SK-N-SH (cell line): ENCODE results near the gene PLTP. TPM values are rescaled to one million over a fixed set of nuclear protein-coding genes. Genes with fewer than 3 reads are reported as not detected.

Experiments
- CTCF ChIA-PET: fragments of 300-600, 350-600 bp; formaldehyde crosslinking; extraction: SDS; loops from one replicate; lab custom pipeline; 2021; lab: Yijun Ruan, JAX
- POLR2A ChIA-PET: fragments of 350-600 bp; sonication (Branson Sonifier 250); formaldehyde crosslinking; extraction: SDS; loops from one replicate; lab custom pipeline; 2020; ENCODE audit warnings: antibody characterized with exemption, inconsistent platforms; lab: Yijun Ruan, JAX
- DNase-seq: peaks from one replicate; pipeline ENCODE4 v3.0.0; 2012
- H2AFZ ChIP-seq: fragments of 200-600 bp; sonication (generic); 2 replicates; pipeline ENCODE4 v1.8.1; 2016; ENCODE audit warnings: antibody characterized with exemption, mild to moderate bottlenecking, low read depth
- H3F3A ChIP-seq: fragments of 200-600 bp; sonication (generic); replicated peaks from 2 replicates; pipeline ENCODE3; 2016; ENCODE audit warnings: antibody characterized with exemption, mild to moderate bottlenecking; ENCODE audit not compliant: insufficient read depth
- H3K27ac ChIP-seq, 2 experiments: fragments of 200-500 bp in 1 of 2; fragments of 200-600 bp in 1 of 2; sonication (Bioruptor generic) in 1 of 2; sonication (generic), shearing (Covaris generic) in 1 of 2; 2 replicates each; pipeline versions ENCODE4 v1.5.1 to v1.6.1; 2014 to 2016; ENCODE audit warnings: low read depth in 2 of 2, inconsistent platforms in 1 of 2, low read length in 1 of 2, mild to moderate bottlenecking in 1 of 2, mixed read lengths in 1 of 2
- H3K27me3 ChIP-seq: fragments of 200-600 bp; sonication (generic), shearing (Covaris generic); 2 replicates; pipeline ENCODE4 v1.6.1; 2016; ENCODE audit warnings: mixed run types; ENCODE audit not compliant: insufficient read depth
- H3K36me3 ChIP-seq, 2 experiments: fragments of 200-500 bp in 1 of 2; fragments of 200-600 bp in 1 of 2; sonication (Bioruptor generic) in 1 of 2; sonication (generic) in 1 of 2; replicated peaks in 1 of 2; 2 replicates each; pipeline versions ENCODE3 to v1.5.1; 2014 to 2016; ENCODE audit warnings: low read length in 1 of 2, mild to moderate bottlenecking in 1 of 2; ENCODE audit not compliant: insufficient read depth in 2 of 2, control insufficient read depth in 1 of 2
- H3K4me1 ChIP-seq, 2 experiments: fragments of 200-500 bp in 1 of 2; fragments of 200-600 bp in 1 of 2; sonication (Bioruptor generic) in 1 of 2; sonication (generic), shearing (Covaris generic) in 1 of 2; 2 replicates each; pipeline versions ENCODE4 v1.5.1 to v1.6.1; 2014 to 2016; ENCODE audit warnings: low read depth in 1 of 2, low read length in 1 of 2, mixed run types in 1 of 2; ENCODE audit not compliant: insufficient read depth in 2 of 2, control insufficient read depth in 1 of 2
- H3K4me2 ChIP-seq: fragments of 200-600 bp; sonication (generic), shearing (Covaris generic); 2 replicates; pipeline ENCODE4 v1.6.1; 2017; ENCODE audit warnings: mixed run types
- H3K4me3 ChIP-seq, 2 experiments: fragments of 200-500 bp in 1 of 2; fragments of 200-600 bp in 1 of 2; sonication (Bioruptor generic) in 1 of 2; sonication (generic), shearing (Covaris generic) in 1 of 2; 2 replicates each; pipeline versions ENCODE4 v1.5.1 to v1.8.1; 2014 to 2016; ENCODE audit warnings: low read depth in 2 of 2, inconsistent platforms in 1 of 2, low read length in 1 of 2, mild to moderate bottlenecking in 1 of 2, mixed read lengths in 1 of 2, moderate library complexity in 1 of 2
- H3K79me2 ChIP-seq: fragments of 200-600 bp; sonication (generic); 2 replicates; pipeline ENCODE4 v1.8.1; 2017; ENCODE audit warnings: mild to moderate bottlenecking; ENCODE audit not compliant: insufficient read depth
- H3K9ac ChIP-seq: fragments of 200-600 bp; sonication (generic); 2 replicates; pipeline ENCODE4 v1.6.1; 2017; ENCODE audit warnings: mixed run types
- H3K9me2 ChIP-seq: fragments of 200-600 bp; sonication (generic); 2 replicates; pipeline ENCODE4 v1.6.1; 2017; ENCODE audit warnings: mixed run types
- H3K9me3 ChIP-seq: fragments of 200-600 bp; sonication (generic); 2 replicates; pipeline ENCODE4 v1.6.1; 2017; ENCODE audit warnings: mixed run types, mild to moderate bottlenecking, moderate library complexity
- H4K20me1 ChIP-seq: fragments of 200-600 bp; sonication (generic); 2 replicates; pipeline ENCODE4 v1.6.1; 2017; ENCODE audit warnings: mild to moderate bottlenecking, mixed run types; ENCODE audit not compliant: insufficient read depth
- CTCF ChIP-seq: fragments of 200-600 bp; sonication (generic); IDR thresholded peaks from 2 replicates; pipeline ENCODE4 v1.6.1; 2017; ENCODE audit warnings: antibody characterized with exemption, mild to moderate bottlenecking, moderate library complexity
- EZH2phosphoT487 ChIP-seq: fragments of 200-600 bp; sonication (generic); IDR thresholded peaks from 2 replicates; pipeline ENCODE4 v1.6.1; 2017; ENCODE audit warnings: low read depth, mixed run types, mild to moderate bottlenecking, antibody characterized with exemption, moderate library complexity, borderline replicate concordance
- GATA2 ChIP-seq: sonication (generic); formaldehyde crosslinking; IDR thresholded peaks from 2 replicates; pipeline ENCODE4 v1.5.0; 2020; ENCODE audit warnings: mild to moderate bottlenecking, missing genetic modification reagents
- NRF1 ChIP-seq: IDR thresholded peaks from 2 replicates; pipeline ENCODE4 v1.6.1; 2012; ENCODE audit warnings: low read depth, mild to moderate bottlenecking, low read length
- POLR2AphosphoS5 ChIP-seq: IDR thresholded peaks from 2 replicates; pipeline ENCODE4 v1.6.1; 2012; ENCODE audit warnings: low read depth, low read length
- RAD21 ChIP-seq: IDR thresholded peaks from 2 replicates; pipeline ENCODE4 v1.6.1; 2012; ENCODE audit warnings: mild to moderate bottlenecking, low read length
- RCOR1 ChIP-seq: fragments of 150-350 bp; IDR thresholded peaks from 2 replicates; pipeline ENCODE4 v1.6.1; 2017; ENCODE audit warnings: antibody characterized with exemption, low read length
- RFX5 ChIP-seq: IDR thresholded peaks from 2 replicates; pipeline ENCODE4 v1.6.1; 2012; ENCODE audit warnings: mild to moderate bottlenecking, improper control_type of control experiment, low read length
- TCF12 ChIP-seq: IDR thresholded peaks from 2 replicates; pipeline ENCODE4 v1.4.0; 2012
- USF2 ChIP-seq: fragments of 150-350 bp; IDR thresholded peaks from 2 replicates; pipeline ENCODE4 v1.6.1; 2017; ENCODE audit warnings: antibody characterized with exemption, low read length, low read depth, borderline replicate concordance
- WGBS: methylation state at CpG from one replicate; pipeline ENCODE4 v1.1.6; 2017; ENCODE audit warnings: low lambda C conversion rate; 5-methylcytosine and 5-hydroxymethylcytosine counted together
- polyA plus RNA-seq, 3 experiments: library from polyadenylated mRNA; depleted of rRNA; stranded (reverse); fragments of >200 nt; gene quantifications; 2 replicates each; pipeline ENCODE4 v1.2.3, GENCODE V29; 2012
- TF ChIP-seq, protein P1 (sequence below): IDR thresholded peaks from 2 replicates; pipeline ENCODE4 v1.4.0; 2012; ENCODE audit warnings: low read depth, borderline replicate concordance

The PLTP gene
- polyA plus RNA-seq, 1 of the 3 experiments (the other 2 are of a cell fraction), result 154 TPM

DNA sequence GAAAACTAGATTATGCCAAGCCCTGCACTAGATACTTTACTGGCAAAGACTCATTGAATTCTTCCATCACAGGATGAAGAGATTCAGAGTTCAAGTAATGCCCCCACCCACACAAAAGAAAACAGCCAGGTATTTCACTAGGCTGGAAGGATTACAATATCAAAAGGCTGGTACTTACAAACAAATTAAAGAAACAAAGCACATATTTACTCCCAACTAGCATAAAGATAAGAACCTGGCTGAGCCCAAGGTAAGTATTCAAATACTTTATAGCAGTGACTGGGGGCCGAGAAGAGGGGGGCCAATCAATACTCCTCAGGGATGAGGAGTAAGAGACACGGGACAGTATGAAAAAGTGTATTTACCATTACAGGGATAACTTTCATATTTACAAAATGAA, 58.5 kb downstream of the PLTP start:
- H2AFZ ChIP-seq, result no peak overlapping the region
- H3K9me3 ChIP-seq, result no peaks in the 10 kb centered on the region
- H3K79me2 ChIP-seq, result peaks cover 31% of the 10 kb centered on the region
- no peaks in the 10 kb centered on the region for H3K9me2 ChIP-seq
- peaks cover 8 to 13% of the 10 kb centered on the region in 2 experiments; a peak in 2 of 4 replicates for H3K4me1 ChIP-seq
- H3K36me3 ChIP-seq, result peaks cover 9 to 14% of the 10 kb centered on the region in 2 experiments
- no peak for DNase-seq
- no peak overlapping the region for H3K4me2 ChIP-seq
- ChIA-PET POLR2A (no interaction called here), CTCF (interaction anchor here (0.8 kb wide), 1 partner anchor 12 kb away, joined by 3 read pairs; no protein-coding TSS in a partner anchor)
- H3K27me3 ChIP-seq, result no peaks in the 10 kb centered on the region
- no peak for TF ChIP-seq EZH2phosphoT487
- H4K20me1 ChIP-seq, result no peaks in the 10 kb centered on the region
- H3K9ac ChIP-seq, result no peak overlapping the region
- WGBS, result 87% methylated on average over 2 of the region's 2 CpGs
- no peak overlapping the region for H3K27ac ChIP-seq
- H3K4me3 ChIP-seq, result no peak overlapping the region
- H3F3A ChIP-seq, result peaks cover 3% of the 10 kb centered on the region

- Histone ChIP-seq H3K9me3 (no peaks in the 10 kb centered on the region), H3K9me2 (no peaks in the 10 kb centered on the region), H3F3A (peaks cover 3% of the 10 kb centered on the region), H4K20me1 (no peaks in the 10 kb centered on the region), H3K4me2 (no peak overlapping the region), H3K27me3 (no peaks in the 10 kb centered on the region), H3K79me2 (peaks cover 29% of the 10 kb centered on the region), H3K4me3 (no peak overlapping the region), H3K4me1 (peaks cover 8% of the 10 kb centered on the region in 2 experiments; a peak in 2 of 4 replicates), H2AFZ (no peak overlapping the region), H3K27ac (no peak overlapping the region), H3K9ac (no peak overlapping the region), H3K36me3 (peaks cover 12 to 20% of the 10 kb centered on the region in 2 experiments)
- TF ChIP-seq EZH2phosphoT487, result no peak
- no peak for TF ChIP-seq POLR2AphosphoS5
- no peak for TF ChIP-seq TCF12
- TF ChIP-seq GATA2 (CRISPR knock-in tag), result no peak
- no peak for TF ChIP-seq RCOR1
- TF ChIP-seq CTCF, result no peak
- no peak for TF ChIP-seq RFX5
- no peak for DNase-seq
- CTCF ChIA-PET, result interaction anchor here (1.0 to 1.6 kb wide), 3 partner anchors 10 to 18 kb away, joined by 3 to 6 read pairs (median 4); no protein-coding TSS in a partner anchor
- WGBS, result 100% methylated on average over 6 of the region's 6 CpGs
- POLR2A ChIA-PET, result interaction anchor here (0.7 kb wide), 1 partner anchor 117 kb away, joined by 3 read pairs; no protein-coding TSS in a partner anchor
These were observed 59.6 kb downstream of the PLTP start for GRCh38 chr20:45852326-45852725.

DNA sequence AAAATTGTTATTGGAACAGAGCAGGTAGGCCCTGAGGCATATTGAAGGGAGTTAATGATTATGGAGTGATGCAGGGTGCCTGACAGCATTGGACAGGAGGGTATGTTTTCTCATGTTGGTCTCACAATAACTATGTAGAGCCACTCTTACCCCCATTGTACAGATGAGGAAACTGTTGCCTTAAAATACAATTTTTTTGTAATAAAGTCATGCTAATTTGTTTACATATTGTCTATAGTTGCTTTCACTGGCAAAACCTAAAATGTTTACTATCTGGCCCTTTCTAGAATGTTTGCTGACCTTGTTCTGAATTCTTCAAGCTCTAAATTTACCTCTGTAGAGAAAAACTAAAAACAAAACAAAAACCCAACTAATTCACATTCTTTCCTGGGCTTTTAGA, 60.5 kb downstream of the PLTP start:
- ChIA-PET CTCF (interaction anchor here (1.6 kb wide), 2 partner anchors 9 to 17 kb away, joined by 4 to 6 read pairs; no protein-coding TSS in a partner anchor), POLR2A (no interaction called here)
- Histone ChIP-seq H3K4me1 (peaks cover 8% of the 10 kb centered on the region in 2 experiments; a peak in 2 of 4 replicates), H3K9me3 (no peaks in the 10 kb centered on the region), H3K27ac (no peak overlapping the region), H2AFZ (no peak overlapping the region), H3K27me3 (no peaks in the 10 kb centered on the region), H3K79me2 (peaks cover 24% of the 10 kb centered on the region), H3K4me3 (no peak overlapping the region), H3K9ac (no peak overlapping the region), H4K20me1 (no peaks in the 10 kb centered on the region), H3F3A (peaks cover 3% of the 10 kb centered on the region), H3K9me2 (no peaks in the 10 kb centered on the region), H3K36me3 (peaks cover 13 to 21% of the 10 kb centered on the region in 2 experiments), H3K4me2 (no peak overlapping the region)
- TF ChIP-seq TCF12 (no peak), USF2 (no peak), NRF1 (no peak), RAD21 (no peak)
- TF ChIP-seq, protein P1, sequence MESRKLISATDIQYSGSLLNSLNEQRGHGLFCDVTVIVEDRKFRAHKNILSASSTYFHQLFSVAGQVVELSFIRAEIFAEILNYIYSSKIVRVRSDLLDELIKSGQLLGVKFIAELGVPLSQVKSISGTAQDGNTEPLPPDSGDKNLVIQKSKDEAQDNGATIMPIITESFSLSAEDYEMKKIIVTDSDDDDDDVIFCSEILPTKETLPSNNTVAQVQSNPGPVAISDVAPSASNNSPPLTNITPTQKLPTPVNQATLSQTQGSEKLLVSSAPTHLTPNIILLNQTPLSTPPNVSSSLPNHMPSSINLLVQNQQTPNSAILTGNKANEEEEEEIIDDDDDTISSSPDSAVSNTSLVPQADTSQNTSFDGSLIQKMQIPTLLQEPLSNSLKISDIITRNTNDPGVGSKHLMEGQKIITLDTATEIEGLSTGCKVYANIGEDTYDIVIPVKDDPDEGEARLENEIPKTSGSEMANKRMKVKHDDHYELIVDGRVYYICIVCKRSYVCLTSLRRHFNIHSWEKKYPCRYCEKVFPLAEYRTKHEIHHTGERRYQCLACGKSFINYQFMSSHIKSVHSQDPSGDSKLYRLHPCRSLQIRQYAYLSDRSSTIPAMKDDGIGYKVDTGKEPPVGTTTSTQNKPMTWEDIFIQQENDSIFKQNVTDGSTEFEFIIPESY, result no peak
- DNase-seq, result no peak
